GM19043 (cell line): Measurements from ENCODE around the gene MYO5C.
A peak's percentile ranks its signal among the peaks of the same experiment; 100 is the strongest.

Experiments used
- ATAC-seq: cut with Tn5 transposase; IDR thresholded peaks from one replicate; pipeline ENCODE4 v1.9.1; 2021; ENCODE audit warnings: low read depth; ENCODE audit not compliant: unreplicated experiment

Gene MYO5C, protein sequence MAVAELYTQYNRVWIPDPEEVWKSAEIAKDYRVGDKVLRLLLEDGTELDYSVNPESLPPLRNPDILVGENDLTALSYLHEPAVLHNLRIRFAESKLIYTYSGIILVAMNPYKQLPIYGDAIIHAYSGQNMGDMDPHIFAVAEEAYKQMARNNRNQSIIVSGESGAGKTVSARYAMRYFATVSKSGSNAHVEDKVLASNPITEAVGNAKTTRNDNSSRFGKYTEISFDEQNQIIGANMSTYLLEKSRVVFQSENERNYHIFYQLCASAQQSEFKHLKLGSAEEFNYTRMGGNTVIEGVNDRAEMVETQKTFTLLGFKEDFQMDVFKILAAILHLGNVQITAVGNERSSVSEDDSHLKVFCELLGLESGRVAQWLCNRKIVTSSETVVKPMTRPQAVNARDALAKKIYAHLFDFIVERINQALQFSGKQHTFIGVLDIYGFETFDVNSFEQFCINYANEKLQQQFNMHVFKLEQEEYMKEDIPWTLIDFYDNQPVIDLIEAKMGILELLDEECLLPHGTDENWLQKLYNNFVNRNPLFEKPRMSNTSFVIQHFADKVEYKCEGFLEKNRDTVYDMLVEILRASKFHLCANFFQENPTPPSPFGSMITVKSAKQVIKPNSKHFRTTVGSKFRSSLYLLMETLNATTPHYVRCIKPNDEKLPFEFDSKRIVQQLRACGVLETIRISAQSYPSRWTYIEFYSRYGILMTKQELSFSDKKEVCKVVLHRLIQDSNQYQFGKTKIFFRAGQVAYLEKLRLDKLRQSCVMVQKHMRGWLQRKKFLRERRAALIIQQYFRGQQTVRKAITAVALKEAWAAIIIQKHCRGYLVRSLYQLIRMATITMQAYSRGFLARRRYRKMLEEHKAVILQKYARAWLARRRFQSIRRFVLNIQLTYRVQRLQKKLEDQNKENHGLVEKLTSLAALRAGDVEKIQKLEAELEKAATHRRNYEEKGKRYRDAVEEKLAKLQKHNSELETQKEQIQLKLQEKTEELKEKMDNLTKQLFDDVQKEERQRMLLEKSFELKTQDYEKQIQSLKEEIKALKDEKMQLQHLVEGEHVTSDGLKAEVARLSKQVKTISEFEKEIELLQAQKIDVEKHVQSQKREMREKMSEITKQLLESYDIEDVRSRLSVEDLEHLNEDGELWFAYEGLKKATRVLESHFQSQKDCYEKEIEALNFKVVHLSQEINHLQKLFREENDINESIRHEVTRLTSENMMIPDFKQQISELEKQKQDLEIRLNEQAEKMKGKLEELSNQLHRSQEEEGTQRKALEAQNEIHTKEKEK (N-terminal part only)

DNA sequence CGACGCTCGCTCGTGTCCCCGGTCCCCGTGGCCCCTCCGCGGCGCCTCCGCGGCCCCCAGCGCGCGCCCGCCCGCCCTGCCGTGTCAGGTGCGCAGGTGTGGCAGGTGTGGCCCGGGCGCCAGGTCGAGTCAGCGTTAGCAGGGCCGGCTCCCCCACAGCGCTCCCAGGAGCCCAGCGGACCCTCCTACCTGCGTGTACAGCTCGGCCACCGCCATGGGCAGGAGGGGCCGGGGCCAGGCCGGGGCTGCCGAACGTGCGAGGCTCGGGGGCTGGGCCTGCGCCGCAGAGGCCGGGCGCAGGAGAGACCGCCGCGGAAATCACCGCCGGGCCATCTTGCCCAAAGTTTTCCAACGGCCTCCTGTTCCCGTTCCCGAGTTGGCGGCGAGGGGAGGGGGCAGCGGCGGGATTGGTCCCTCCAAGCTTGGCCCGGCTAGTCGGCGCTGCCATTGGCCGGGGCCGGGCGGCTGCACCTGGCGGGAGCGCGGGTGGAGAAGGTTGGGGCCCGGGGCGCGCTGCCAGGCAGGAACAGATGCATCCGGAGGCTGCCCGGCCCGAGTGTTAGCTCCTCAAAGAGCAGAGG lies at the start of gene MYO5C:
Gene MYO5C, minus strand, starts transcription at position 384 of the 581 bp plus-strand sequence. Its CDS starts 168 bp downstream, at position 216.
- ATAC-seq = no peak

DNA sequence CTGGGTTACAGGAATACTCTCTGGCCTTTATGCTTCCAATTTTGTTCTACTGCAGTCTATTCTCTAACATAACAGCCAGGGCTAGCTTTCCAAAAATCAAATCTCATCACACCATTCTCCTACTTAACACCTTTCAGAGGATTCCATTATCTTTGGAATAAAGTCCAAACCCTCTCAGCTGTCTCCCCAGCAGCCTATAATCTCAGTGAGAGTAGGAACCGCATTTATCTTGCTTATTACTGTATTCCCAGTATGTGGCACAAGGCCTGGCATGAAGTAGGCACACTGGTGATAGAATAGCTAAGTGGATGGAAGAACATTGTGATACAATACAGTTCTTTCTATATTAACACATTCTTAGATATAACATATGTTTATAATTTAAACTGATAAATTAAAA lies 49.0 kb upstream of the MYO5C start:
- no peak for ATAC-seq

DNA sequence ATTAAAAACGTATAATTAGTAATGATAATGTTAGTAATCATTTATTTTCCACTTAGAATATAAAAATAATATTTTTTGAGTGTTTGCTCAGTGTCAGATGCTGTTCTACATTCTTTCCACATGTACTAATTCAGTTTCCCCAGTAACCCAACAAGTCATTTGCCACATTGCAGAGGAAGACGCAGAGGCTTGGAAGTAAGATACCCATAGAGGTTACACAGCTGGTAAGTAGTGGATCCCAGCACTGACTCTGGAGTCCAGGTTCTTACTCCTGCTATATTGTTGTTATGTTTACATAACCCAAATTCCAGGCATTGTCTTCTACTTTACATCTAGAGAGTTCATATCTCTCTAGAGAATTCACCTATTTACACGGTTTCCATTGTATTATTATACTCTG lies 48.2 kb upstream of the MYO5C start:
- ATAC-seq = no peak

DNA sequence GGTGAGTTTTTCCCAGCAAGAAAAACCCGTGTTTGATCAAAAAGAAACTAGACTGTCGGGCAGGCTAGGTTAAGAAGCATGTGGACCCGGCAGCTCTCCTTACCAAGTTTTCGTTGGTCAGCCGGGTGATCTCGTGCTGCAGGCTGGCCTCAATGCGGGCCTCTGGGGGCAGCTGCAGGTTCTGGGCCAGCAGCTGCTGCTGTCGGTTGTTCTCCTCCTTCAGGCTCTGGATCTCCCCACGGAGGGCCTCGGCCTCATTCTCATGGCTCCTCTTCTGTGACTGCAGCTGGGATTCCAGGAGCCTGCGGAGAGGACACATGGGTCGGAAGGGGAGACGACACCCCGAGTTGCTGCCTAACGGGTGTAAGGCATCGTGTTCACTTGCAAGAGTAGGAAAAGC lies 44.5 kb upstream of the MYO5C start:
- no peak for ATAC-seq

DNA sequence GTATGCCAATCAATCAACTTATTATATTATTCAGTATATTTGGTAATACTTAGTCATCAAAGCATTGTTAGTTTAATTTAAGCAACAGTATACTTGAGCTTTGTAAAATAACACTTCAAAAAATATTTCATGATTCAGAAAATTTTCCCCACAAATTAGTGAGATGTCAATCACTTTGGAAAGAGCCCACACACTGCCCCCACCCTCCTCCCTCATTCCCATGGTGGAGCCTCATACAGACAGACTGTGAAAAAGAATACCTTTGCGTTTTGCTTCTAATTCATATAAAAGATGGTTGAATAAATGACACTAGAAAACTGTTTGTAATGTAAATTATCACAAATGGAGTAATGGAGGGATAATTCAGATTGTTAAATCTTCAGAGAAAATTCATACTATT lies 43.3 kb upstream of the MYO5C start:
- ATAC-seq = no peak

DNA sequence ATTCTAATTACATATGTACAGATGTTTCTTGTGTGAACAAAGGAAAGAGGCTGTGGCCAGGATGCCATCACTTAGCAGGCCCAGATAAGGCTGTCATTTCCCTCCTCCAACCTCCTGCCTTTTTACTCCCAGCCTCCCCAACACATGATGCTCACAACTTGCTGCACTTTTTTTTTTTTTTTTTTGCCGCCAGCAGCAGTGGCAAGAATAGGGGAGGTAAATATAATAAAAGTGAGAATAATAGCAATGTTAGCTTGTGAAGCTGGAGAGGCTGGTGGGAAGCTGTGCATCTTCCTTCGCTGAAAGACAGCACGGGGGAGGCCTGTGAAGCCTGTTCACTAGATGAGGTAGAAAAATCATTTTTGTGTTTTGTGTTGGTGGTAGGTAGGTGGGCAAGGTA lies 42.5 kb upstream of the MYO5C start:
- ATAC-seq = no peak

DNA sequence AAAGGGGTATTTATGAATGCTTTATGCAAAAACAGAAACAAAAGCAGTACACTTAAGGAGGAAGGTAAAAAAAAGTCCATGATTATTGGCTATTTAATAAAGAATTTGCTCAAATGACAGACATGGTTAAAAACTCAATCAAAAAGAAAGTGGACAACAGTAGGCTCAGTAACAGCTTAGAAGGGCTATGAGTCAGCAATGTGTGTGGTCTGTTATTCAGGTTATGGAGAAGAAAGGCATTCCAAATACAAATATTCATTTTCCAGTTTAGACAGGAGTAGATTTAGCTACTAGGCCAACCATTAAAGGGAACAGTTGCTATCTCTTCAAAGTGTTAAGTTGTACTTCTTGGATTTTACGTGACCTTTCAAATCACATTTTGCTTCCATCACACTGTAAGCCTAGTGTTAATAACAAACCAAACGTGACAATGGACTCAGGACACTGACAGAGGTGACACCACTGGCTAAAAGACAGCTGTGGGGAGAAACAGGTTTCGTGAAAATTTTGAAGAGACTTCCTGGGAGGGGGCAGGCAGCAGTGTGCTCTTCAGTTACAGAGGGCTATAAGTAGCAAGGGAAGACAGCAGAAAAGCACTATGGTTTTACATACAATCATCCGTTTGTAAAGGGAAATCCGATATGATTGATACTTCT lies 41.7 kb upstream of the MYO5C start:
- no peak for ATAC-seq

DNA sequence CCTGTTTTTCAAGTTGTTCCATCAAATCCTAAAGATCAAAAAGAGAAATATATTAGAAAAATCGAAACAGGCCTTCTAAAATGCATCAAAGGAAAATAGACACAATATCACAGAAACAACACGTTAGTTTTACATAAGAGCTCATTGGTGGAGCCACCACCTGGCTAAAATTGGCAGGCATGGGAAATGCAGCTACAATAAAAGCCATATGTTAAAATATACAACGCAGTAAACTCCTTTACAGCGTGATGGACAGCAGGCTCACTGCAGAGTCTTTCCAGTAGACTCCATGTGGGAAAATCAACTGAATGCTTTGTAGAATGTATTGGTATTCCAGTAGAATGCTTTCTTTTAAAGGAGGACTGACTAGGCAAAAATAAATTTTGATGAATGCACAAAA lies 40.9 kb upstream of the MYO5C start:
- ATAC-seq = no peak

DNA sequence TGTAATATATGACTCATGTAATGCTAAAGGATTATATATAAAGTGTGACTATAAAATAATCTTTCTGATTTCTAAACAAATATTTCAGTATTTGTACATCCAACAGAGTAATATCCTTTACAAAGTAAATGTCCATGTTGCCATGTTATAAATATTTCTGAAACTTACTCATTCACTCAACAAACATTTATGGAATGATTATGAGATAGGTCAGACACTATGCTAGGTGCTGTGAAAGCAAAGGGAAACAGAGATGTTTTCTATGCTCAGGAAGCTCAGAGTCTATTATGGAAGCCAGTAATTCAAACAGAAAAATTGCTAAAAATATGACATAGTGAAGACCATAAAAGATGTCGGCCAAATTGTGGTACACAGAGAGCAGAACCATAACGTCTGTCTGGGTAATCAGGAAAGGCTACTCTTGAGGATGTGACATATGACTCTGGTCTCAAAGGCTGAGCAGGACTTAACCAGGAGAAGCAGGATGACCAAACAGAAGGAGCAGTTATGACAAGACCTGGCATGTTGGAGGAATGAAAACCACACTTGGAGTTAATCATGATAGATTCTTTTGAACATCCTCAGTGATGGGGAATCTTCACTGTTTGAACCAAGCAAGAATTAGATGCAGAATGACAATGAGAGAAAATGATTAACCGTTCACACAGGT lies 39.0 kb upstream of the MYO5C start:
- ATAC-seq = no peak

DNA sequence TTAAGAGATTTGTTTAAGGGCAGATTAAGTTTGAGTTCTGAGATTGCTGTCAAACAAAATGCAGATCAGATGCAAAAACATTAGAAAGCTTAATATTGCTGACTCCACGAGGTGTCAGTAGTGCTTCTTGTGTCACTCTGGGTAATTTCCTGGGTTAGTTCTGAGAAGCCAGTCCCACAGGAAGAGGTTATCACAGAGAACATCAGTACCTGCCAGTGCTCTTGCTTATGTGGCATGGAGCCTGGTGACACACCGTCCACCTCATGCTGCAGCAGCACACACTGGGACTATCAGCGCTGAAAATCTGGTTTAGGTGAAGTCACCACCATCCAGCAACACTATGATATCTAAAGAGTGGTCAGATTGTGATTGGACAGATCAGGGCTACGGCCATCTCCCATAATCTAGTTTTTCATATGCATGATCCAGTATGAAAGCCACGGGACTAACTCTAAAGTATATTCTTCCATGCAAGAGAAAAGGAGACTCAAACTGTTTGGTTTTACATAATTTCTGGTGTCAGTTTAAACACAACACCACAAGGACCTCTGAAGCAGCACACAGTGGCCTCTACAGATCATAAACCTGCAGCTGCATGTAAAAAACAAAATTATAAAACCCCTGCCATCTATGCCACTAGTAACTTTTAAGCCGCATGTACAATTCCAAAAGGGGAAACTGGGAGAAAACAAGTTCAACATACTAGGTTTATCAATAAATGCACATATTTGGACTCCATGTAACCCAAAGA lies 36.1 kb upstream of the MYO5C start:
- peak; percentile 82 for ATAC-seq

DNA sequence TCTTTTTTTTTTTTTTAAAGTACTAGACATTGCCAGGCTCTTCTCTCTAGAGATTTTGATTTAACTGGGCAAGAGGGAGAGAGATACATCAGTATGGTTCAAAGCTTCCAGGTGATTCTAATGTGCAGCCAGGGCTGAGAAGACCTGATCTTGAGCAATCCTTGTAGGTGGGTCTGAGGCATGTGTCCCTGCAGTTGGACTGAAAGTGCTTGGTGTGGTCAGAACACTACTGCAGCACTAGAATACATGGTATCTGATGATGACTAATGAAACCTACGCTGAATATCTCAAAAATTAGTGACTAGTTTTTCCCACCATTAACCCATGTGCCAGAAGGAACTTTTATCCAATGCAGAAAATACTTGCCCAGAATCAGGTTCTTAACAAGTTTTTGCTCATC lies 34.4 kb upstream of the MYO5C start:
- ATAC-seq = no peak

DNA sequence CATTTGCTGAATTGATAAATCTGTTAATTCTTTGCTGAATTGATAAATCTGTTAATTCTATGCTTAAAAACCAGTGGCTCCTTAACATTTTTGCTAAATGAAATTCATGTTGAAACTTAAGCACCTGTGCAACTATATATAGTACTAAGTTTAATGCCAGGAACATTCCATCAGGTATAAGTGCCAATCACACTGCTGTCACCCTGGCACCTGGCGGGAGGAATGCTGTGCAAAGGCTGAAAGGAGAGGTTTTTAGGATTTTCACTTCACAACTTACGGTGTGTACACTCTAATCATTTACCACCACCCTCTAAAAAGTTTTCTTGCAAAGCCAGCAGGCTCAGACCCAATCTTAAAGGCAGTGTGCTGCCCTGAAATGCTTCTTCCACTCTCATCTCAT lies 33.5 kb upstream of the MYO5C start:
- ATAC-seq = no peak

DNA sequence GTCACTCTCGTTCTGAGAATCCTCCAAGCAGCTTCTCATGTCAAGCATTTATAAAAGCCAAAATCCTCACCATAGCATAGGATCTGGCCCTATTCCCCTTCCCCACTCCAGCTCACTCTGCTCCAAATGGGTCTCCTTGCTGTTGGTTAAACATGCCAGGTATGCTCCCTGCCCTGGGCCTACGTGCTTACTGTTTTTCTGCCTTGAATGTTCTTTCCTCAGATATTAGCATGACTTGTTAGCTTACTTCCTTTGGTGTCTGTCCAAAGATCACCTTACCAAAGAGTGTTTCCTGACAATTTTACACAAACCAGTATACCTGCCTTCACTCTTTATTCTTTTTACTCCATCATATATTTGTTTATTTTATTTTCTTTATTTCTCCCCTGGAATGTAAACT lies 33.1 kb upstream of the MYO5C start:
- ATAC-seq = no peak

DNA sequence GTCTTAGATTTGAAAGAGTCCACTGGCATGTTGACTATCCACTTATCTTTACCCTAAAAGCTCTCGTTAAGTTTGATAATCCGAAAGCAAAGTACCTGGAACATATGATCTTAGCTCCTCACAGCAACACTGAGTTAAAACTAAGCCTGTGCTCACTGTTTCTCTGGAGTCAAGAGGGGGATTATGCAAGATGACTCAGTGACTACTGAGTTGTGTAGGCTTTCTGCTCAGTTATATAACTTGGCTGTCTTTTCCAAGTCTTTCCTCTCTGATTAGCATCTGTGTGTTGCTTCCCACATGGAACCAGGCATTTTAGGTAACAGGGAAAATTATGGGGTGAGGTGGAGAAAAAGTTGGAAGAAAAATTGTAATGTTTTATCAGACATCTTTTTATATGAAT lies 31.2 kb upstream of the MYO5C start:
- ATAC-seq = no peak

DNA sequence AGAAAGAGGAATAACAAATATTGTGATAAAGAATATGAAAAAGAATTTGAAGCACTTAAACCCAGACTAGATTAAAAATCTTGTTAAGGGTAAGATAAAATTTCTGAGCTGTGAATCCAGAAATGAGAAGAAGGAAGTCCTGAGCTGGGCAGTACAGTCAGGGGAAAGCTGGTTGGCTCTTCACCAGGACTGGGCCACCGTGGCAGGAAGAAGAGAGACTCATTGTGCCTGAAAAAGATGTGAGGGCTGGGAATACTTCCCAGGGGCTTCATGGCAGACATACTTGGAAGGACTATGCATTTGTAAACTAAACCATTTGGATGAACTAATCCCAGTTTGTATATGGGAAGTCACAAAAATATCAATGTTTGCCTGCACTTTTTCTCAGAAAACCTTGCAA lies 28.5 kb upstream of the MYO5C start:
- ATAC-seq = no peak

DNA sequence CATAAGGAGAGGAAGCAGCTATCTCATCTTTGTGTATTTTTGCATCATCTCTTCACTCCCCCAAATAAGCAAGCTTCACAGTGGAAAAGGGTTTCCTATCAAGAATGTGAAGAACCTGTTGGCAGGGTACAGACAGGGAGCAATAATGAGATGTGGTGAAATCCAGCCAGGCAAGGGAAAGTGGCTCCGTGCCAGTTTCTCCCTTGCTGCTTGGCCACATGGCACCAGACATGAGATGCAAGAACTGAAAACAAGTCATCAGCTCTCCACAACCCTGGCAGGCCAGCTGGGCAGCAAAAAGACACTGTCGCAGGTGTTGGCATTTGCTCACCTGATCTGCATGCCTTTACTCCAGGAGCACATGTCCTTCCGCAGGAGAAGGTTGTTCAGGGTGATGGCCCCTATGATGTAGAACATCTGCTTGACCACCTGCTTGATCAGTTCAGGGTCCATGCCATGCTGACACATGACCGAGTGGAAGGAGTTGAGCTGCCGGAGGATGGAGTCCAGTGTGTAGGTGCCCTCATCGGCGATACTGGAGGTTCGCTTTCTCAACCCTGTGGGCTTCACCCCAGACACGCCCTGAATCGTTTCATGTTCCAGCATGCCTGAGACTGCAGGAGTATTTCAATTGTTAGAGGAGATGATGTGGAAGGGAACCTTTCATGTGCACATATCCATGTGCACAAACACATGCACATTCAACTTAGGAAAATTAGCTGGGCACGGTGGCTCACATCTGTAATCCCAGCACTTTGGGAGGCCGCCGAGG lies 23.3 kb upstream of the MYO5C start:
- no peak for ATAC-seq

DNA sequence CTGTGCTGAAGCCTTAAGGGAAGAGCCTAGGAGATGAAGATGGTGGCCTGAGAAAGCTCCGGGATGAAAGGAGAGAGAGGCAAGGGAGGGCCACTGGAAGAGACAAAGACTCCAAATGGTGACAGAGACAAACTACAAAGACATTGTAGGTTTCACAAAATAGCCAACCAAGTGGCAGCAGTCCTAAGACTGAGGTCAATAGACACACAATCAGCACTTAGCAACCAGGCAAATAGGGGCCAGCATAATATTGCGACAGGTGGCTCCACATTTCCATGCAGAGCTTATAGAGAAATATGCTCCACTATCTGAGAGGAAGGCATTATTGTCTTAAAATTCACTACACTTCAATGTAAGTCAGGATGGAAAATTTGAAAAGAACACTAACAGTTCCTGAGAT lies 22.1 kb upstream of the MYO5C start:
- ATAC-seq = no peak

DNA sequence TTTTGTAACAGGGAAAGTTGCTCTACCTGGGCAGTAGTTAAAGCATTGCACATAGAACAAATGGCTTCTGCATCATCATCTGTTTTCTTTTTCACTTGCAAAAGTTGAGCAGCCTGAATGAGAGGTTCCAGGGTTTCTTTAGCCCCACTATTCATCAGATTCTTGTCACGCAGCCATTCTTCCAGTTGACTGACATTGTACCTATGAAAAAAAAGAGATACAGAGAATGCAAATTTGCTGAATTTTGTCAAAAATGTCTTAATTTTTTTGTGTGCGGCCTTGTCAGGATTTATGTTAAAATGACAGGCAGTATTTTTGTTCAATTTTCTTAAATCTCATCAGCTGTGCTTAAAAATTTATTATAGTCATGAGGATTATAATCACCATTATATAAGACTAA lies 21.4 kb upstream of the MYO5C start:
- ATAC-seq = no peak
